ENCODE measurements around the gene CRYBG2. TPM values are rescaled to one million over a fixed set of nuclear protein-coding genes. Genes with fewer than 3 reads are reported as not detected.

Gene CRYBG2
- total RNA-seq, 6 experiments from 2014 or later = not detected

- Mint-ChIP-seq H3K36me3 (ENCODE audit: low read depth) (no peaks in the 10 kb centered on the region), H3K4me3 (no peak overlapping the region), H3K27ac (no peak overlapping the region), H3K27me3 (ENCODE audit: insufficient read depth) (peaks cover 25% of the 10 kb centered on the region), H3K9me3 (no peaks in the 10 kb centered on the region), H3K4me1 (ENCODE audit: low read depth) (peaks cover 34% of the 10 kb centered on the region)
- TF ChIP-seq CTCF (IDR thresholded peaks at IDR 0.05) = no peak
- DNase-seq = no peak
Measured at GRCh38 chr1:26356106-26356505, 2.2 kb upstream of the CRYBG2 start.

- no peak for DNase-seq
- H3K27me3 Mint-ChIP-seq (ENCODE audit: insufficient read depth) = peaks cover 17% of the 10 kb centered on the region
- no peaks in the 10 kb centered on the region for H3K9me3 Mint-ChIP-seq
- no peaks in the 10 kb centered on the region for H3K36me3 Mint-ChIP-seq (ENCODE audit: low read depth)
- no peak overlapping the region for H3K4me3 Mint-ChIP-seq
- TF ChIP-seq CTCF (IDR thresholded peaks at IDR 0.05) = no peak
- H3K4me1 Mint-ChIP-seq (ENCODE audit: low read depth) = peaks cover 41% of the 10 kb centered on the region
- H3K27ac Mint-ChIP-seq = no peak overlapping the region
Measured at GRCh38 chr1:26354972-26355371, 1.0 kb upstream of the CRYBG2 start.

GRCh38 chr1:26353210-26353859 is 595 bp downstream of the CRYBG2 start:
- Mint-ChIP-seq H3K4me3 (no peak overlapping the region), H3K4me1 (ENCODE audit: low read depth) (peaks cover 40% of the 10 kb centered on the region), H3K27ac (no peak overlapping the region), H3K36me3 (ENCODE audit: low read depth) (no peaks in the 10 kb centered on the region), H3K9me3 (no peaks in the 10 kb centered on the region), H3K27me3 (ENCODE audit: insufficient read depth) (peaks cover 10% of the 10 kb centered on the region)
- no peak for TF ChIP-seq CTCF (IDR thresholded peaks at IDR 0.05)
- no peak for DNase-seq

GRCh38 chr1:26352338-26352679 is 1.6 kb downstream of the CRYBG2 start:
- Mint-ChIP-seq H3K9me3 (no peaks in the 10 kb centered on the region), H3K27ac (peak overlapping the region; percentile 64), H3K27me3 (ENCODE audit: insufficient read depth) (peaks cover 10% of the 10 kb centered on the region), H3K4me3 (no peak overlapping the region), H3K4me1 (ENCODE audit: low read depth) (peaks cover 40% of the 10 kb centered on the region), H3K36me3 (ENCODE audit: low read depth) (no peaks in the 10 kb centered on the region)
- no peak for DNase-seq
- TF ChIP-seq CTCF (IDR thresholded peaks at IDR 0.05) = no peak

GRCh38 chr1:26351590-26352337 is 2.2 kb downstream of the CRYBG2 start:
- peaks cover 37% of the 10 kb centered on the region for H3K4me1 Mint-ChIP-seq (ENCODE audit: low read depth)
- peak; percentile 83 for DNase-seq
- TF ChIP-seq CTCF (IDR thresholded peaks at IDR 0.05) = no peak
- peaks cover 10% of the 10 kb centered on the region for H3K27me3 Mint-ChIP-seq (ENCODE audit: insufficient read depth)
- H3K36me3 Mint-ChIP-seq (ENCODE audit: low read depth) = no peaks in the 10 kb centered on the region
- H3K4me3 Mint-ChIP-seq = peak overlapping the region; percentile 13; the same call in 1 of the 2 replicates
- no peaks in the 10 kb centered on the region for H3K9me3 Mint-ChIP-seq
- H3K27ac Mint-ChIP-seq = peak overlapping the region; percentile 64

All from HFFc6 (cell line).